Measurements from ENCODE around the gene CDIP1.

The CDIP1 gene

DNA sequence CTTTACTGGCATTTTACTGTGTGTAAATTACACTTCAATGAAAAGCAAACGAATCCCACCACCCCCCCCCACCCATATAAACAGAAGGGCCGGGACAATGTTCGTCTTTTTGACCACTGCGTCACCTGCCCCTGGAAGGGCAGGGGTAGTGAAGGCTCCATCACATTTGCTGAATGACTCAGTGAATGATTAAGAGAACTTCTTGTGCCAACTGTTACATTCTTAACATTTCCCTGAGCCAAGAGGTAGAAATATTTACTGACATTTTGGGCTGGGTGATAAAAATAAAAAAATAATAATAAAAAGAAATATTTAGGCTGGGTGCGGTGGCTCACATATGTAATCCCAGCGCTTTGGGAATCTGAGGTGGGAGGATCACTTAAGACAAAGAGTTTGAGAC lies 41.7 kb upstream of the CDIP1 start:
- Histone ChIP-seq H3K27me3 (ENCODE audit: control insufficient read depth, low read length) (no peaks in the 10 kb centered on the region), H3K4me2 (ENCODE audit: low read length) (no peak overlapping the region), H3K4me3 (ENCODE audit: low read length) (no peak overlapping the region), H3K27ac (ENCODE audit: low read depth, low read length) (no peak overlapping the region), H4K20me1 (ENCODE audit: control insufficient read depth, insufficient read depth, low read depth, low read length) (no peaks in the 10 kb centered on the region), H3K4me1 (ENCODE audit: control insufficient read depth, low read length) (no peaks in the 10 kb centered on the region), H3K9me3 (ENCODE audit: control insufficient read depth, insufficient read depth, low read length) (no peaks in the 10 kb centered on the region), H3K9me2 (replicated peaks; ENCODE audit: control insufficient read depth, low read length) (no peaks in the 10 kb centered on the region), H3K79me2 (ENCODE audit: control insufficient read depth, low read length) (no peaks in the 10 kb centered on the region), H3F3A (ENCODE audit: control insufficient read depth, insufficient read depth) (no peaks in the 10 kb centered on the region), H3K36me3 (ENCODE audit: control insufficient read depth, low read length) (no peaks in the 10 kb centered on the region)
- no peak for TF ChIP-seq EZH2phosphoT487 (IDR thresholded peaks at IDR 0.05; ENCODE audit: borderline replicate concordance, low read length)
- TF ChIP-seq, protein P1, sequence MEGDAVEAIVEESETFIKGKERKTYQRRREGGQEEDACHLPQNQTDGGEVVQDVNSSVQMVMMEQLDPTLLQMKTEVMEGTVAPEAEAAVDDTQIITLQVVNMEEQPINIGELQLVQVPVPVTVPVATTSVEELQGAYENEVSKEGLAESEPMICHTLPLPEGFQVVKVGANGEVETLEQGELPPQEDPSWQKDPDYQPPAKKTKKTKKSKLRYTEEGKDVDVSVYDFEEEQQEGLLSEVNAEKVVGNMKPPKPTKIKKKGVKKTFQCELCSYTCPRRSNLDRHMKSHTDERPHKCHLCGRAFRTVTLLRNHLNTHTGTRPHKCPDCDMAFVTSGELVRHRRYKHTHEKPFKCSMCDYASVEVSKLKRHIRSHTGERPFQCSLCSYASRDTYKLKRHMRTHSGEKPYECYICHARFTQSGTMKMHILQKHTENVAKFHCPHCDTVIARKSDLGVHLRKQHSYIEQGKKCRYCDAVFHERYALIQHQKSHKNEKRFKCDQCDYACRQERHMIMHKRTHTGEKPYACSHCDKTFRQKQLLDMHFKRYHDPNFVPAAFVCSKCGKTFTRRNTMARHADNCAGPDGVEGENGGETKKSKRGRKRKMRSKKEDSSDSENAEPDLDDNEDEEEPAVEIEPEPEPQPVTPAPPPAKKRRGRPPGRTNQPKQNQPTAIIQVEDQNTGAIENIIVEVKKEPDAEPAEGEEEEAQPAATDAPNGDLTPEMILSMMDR (IDR thresholded peaks at IDR 0.05; ENCODE audit: low read depth, low read length, poor library complexity, severe bottlenecking): no peak

- H3K4me1 ChIP-seq (ENCODE audit: control insufficient read depth, low read length): no peaks in the 10 kb centered on the region
- no peaks in the 10 kb centered on the region for H4K20me1 ChIP-seq (ENCODE audit: control insufficient read depth, insufficient read depth, low read depth, low read length)
- peaks cover 4% of the 10 kb centered on the region for H3K27me3 ChIP-seq (ENCODE audit: control insufficient read depth, low read length)
- H3K36me3 ChIP-seq (ENCODE audit: control insufficient read depth, low read length): no peaks in the 10 kb centered on the region
- no peaks in the 10 kb centered on the region for H3K9me2 ChIP-seq (replicated peaks; ENCODE audit: control insufficient read depth, low read length)
- no peaks in the 10 kb centered on the region for H3F3A ChIP-seq (ENCODE audit: control insufficient read depth, insufficient read depth)
- H3K9me3 ChIP-seq (ENCODE audit: control insufficient read depth, insufficient read depth, low read length): no peaks in the 10 kb centered on the region
- H3K4me2 ChIP-seq (ENCODE audit: low read length): no peak overlapping the region
- H3K79me2 ChIP-seq (ENCODE audit: control insufficient read depth, low read length): no peaks in the 10 kb centered on the region
- TF ChIP-seq, protein P1 (IDR thresholded peaks at IDR 0.05; ENCODE audit: low read depth, low read length, poor library complexity, severe bottlenecking): no peak
- TF ChIP-seq EZH2phosphoT487 (IDR thresholded peaks at IDR 0.05; ENCODE audit: borderline replicate concordance, low read length): no peak
- H3K27ac ChIP-seq (ENCODE audit: low read depth, low read length): no peak overlapping the region
- no peak overlapping the region for H3K4me3 ChIP-seq (ENCODE audit: low read length)
Measured at GRCh38 chr16:4578961-4579530, 40.5 kb upstream of the CDIP1 start.

GRCh38 chr16:4576008-4576407 lies 37.4 kb upstream of the CDIP1 start:
- TF ChIP-seq, protein P1 (IDR thresholded peaks at IDR 0.05; ENCODE audit: low read depth, low read length, poor library complexity, severe bottlenecking): no peak
- Histone ChIP-seq H3K9me3 (ENCODE audit: control insufficient read depth, insufficient read depth, low read length) (no peaks in the 10 kb centered on the region), H3K9me2 (replicated peaks; ENCODE audit: control insufficient read depth, low read length) (no peaks in the 10 kb centered on the region), H3F3A (ENCODE audit: control insufficient read depth, insufficient read depth) (no peaks in the 10 kb centered on the region), H3K27me3 (ENCODE audit: control insufficient read depth, low read length) (peaks cover 7% of the 10 kb centered on the region), H3K36me3 (ENCODE audit: control insufficient read depth, low read length) (no peaks in the 10 kb centered on the region), H3K4me1 (ENCODE audit: control insufficient read depth, low read length) (no peaks in the 10 kb centered on the region), H3K4me3 (ENCODE audit: low read length) (no peak overlapping the region), H3K27ac (ENCODE audit: low read depth, low read length) (no peak overlapping the region), H4K20me1 (ENCODE audit: control insufficient read depth, insufficient read depth, low read depth, low read length) (no peaks in the 10 kb centered on the region), H3K79me2 (ENCODE audit: control insufficient read depth, low read length) (no peaks in the 10 kb centered on the region), H3K4me2 (ENCODE audit: low read length) (no peak overlapping the region)

Measured in DOHH2 (cell line).